Astrocyte (in vitro differentiated cells and primary cell): ENCODE data around the gene SRRM1. TPM values are rescaled to one million over a fixed set of nuclear protein-coding genes. Genes with fewer than 3 reads are reported as not detected.

Experiments
- DNase-seq: peaks from one replicate; pipeline ENCODE4 v3.0.0-alpha.2; 2010; ENCODE audit warnings: low read depth
- FAIRE-seq: peaks from 2 replicates; lab custom pipeline; 2011; peaks lifted over from hg19 to GRCh38; lab: Jason Lieb, UNC
- H2AFZ ChIP-seq: 2 replicates; pipeline ENCODE4 v1.6.0; 2012; ENCODE audit warnings: low read depth, low read length, inconsistent platforms
- H3K27ac ChIP-seq: 2 replicates; pipeline ENCODE4 v1.5.1; 2011; ENCODE audit warnings: low read depth, low read length, inconsistent platforms
- H3K27me3 ChIP-seq: 2 replicates; pipeline ENCODE4 v1.6.0; 2011; ENCODE audit warnings: low read length, inconsistent platforms; ENCODE audit not compliant: insufficient read depth
- H3K36me3 ChIP-seq: 2 replicates; pipeline ENCODE4 v1.5.1; 2011; ENCODE audit warnings: low read length, inconsistent platforms; ENCODE audit not compliant: insufficient read depth
- H3K4me1 ChIP-seq: 2 replicates; pipeline ENCODE4 v1.5.1; 2011; ENCODE audit warnings: low read length, inconsistent platforms; ENCODE audit not compliant: insufficient read depth
- H3K4me2 ChIP-seq: 2 replicates; pipeline ENCODE4 v1.6.0; 2012; ENCODE audit warnings: low read length, inconsistent platforms
- H3K4me3 ChIP-seq: 2 replicates; pipeline ENCODE4 v1.5.1; 2011; ENCODE audit warnings: low read depth, mild to moderate bottlenecking, low read length, inconsistent platforms; ENCODE audit not compliant: insufficient read depth
- H3K79me2 ChIP-seq: 2 replicates; pipeline ENCODE4 v1.6.0; 2012; ENCODE audit warnings: mild to moderate bottlenecking, low read length, inconsistent platforms; ENCODE audit not compliant: insufficient read depth
- H3K9ac ChIP-seq: 2 replicates; pipeline ENCODE4 v1.6.0; 2012; ENCODE audit warnings: mild to moderate bottlenecking, low read length, inconsistent platforms
- H3K9me3 ChIP-seq: 2 replicates; pipeline ENCODE4 v1.5.1; 2012; ENCODE audit warnings: low read depth, mild to moderate bottlenecking, low read length, inconsistent platforms; ENCODE audit not compliant: insufficient read depth
- H4K20me1 ChIP-seq: 2 replicates; pipeline ENCODE4 v1.6.0; 2012; ENCODE audit warnings: low read length, inconsistent platforms; ENCODE audit not compliant: insufficient read depth
- H3K27ac Mint-ChIP-seq: one replicate; pipeline ENCODE4 v1.8.0; 2021; ENCODE audit warnings: mild to moderate bottlenecking, mixed read lengths; ENCODE audit not compliant: unreplicated experiment
- H3K27me3 Mint-ChIP-seq: one replicate; pipeline ENCODE4 v1.8.0; 2021; ENCODE audit warnings: low read depth, mixed read lengths; ENCODE audit not compliant: unreplicated experiment
- H3K36me3 Mint-ChIP-seq: one replicate; pipeline ENCODE4 v1.8.0; 2021; ENCODE audit warnings: low read depth, mixed read lengths; ENCODE audit not compliant: unreplicated experiment
- H3K4me1 Mint-ChIP-seq: one replicate; pipeline ENCODE4 v1.8.0; 2021; ENCODE audit warnings: low read depth, mixed read lengths; ENCODE audit not compliant: unreplicated experiment
- H3K4me3 Mint-ChIP-seq: one replicate; pipeline ENCODE4 v1.8.0; 2021; ENCODE audit warnings: mild to moderate bottlenecking, moderate library complexity, mixed read lengths; ENCODE audit not compliant: unreplicated experiment
- H3K9me3 Mint-ChIP-seq: one replicate; pipeline ENCODE4 v1.8.0; 2021; ENCODE audit warnings: mild to moderate bottlenecking, mixed read lengths; ENCODE audit not compliant: unreplicated experiment
- EZH2 ChIP-seq: IDR thresholded peaks from 2 replicates; pipeline ENCODE4 v1.6.1; 2012; ENCODE audit warnings: mild to moderate bottlenecking, low read length, inconsistent platforms; ENCODE audit not compliant: insufficient read depth
- total RNA-seq: library from RNA; stranded (reverse); gene quantifications from 2 replicates; pipeline ENCODE4 v1.2.1, GENCODE V29; 2021
- TF ChIP-seq, protein P1 (sequence below): IDR thresholded peaks from 2 replicates; pipeline ENCODE4 v1.5.1; 2011; ENCODE audit warnings: low read depth, mild to moderate bottlenecking, inconsistent platforms, low read length, moderate library complexity; ENCODE audit not compliant: insufficient read depth

Gene SRRM1
- total RNA-seq, 1 donor from 2014 or later: 138 TPM

DNA sequence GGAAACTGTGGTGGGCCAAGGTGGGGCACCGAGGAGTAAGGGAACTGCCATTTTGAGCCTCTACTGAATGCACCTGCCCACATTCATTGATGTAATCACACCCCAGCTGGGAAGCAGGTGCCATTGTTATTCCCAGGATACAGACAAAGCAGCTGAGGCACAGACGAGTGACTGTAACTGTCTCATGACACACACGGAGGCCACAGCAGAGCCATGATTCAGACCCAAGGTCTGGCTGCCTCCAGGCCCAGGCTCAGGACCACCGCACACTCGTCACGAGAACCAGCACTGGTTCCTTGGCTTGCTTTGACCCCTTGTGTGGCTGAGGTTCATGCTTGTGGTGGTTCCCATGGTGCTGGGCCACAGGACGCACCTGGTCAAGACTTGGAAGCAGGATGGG is 56.5 kb downstream of the SRRM1 start:
- H3K79me2 ChIP-seq: no peaks in the 10 kb centered on the region
- no peaks in the 10 kb centered on the region for H3K9me3 ChIP-seq
- no peaks in the 10 kb centered on the region for H4K20me1 ChIP-seq
- no peak for FAIRE-seq
- H3K9ac ChIP-seq: no peak overlapping the region
- no peaks in the 10 kb centered on the region for H3K27me3 ChIP-seq
- Mint-ChIP-seq H3K27me3 (no peaks in the 10 kb centered on the region), H3K27ac (no peak overlapping the region), H3K4me3 (no peak overlapping the region), H3K9me3 (peaks cover 3% of the 10 kb centered on the region), H3K36me3 (no peaks in the 10 kb centered on the region), H3K4me1 (peaks cover 6% of the 10 kb centered on the region)
- no peak overlapping the region for H3K27ac ChIP-seq
- H3K4me3 ChIP-seq: no peak overlapping the region
- no peak for DNase-seq
- H3K36me3 ChIP-seq: no peaks in the 10 kb centered on the region
- no peak for TF ChIP-seq EZH2
- TF ChIP-seq, protein P1, sequence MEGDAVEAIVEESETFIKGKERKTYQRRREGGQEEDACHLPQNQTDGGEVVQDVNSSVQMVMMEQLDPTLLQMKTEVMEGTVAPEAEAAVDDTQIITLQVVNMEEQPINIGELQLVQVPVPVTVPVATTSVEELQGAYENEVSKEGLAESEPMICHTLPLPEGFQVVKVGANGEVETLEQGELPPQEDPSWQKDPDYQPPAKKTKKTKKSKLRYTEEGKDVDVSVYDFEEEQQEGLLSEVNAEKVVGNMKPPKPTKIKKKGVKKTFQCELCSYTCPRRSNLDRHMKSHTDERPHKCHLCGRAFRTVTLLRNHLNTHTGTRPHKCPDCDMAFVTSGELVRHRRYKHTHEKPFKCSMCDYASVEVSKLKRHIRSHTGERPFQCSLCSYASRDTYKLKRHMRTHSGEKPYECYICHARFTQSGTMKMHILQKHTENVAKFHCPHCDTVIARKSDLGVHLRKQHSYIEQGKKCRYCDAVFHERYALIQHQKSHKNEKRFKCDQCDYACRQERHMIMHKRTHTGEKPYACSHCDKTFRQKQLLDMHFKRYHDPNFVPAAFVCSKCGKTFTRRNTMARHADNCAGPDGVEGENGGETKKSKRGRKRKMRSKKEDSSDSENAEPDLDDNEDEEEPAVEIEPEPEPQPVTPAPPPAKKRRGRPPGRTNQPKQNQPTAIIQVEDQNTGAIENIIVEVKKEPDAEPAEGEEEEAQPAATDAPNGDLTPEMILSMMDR: no peak
- H3K4me1 ChIP-seq: peaks cover 18% of the 10 kb centered on the region
- H3K4me2 ChIP-seq: no peak overlapping the region
- H2AFZ ChIP-seq: no peak overlapping the region

DNA sequence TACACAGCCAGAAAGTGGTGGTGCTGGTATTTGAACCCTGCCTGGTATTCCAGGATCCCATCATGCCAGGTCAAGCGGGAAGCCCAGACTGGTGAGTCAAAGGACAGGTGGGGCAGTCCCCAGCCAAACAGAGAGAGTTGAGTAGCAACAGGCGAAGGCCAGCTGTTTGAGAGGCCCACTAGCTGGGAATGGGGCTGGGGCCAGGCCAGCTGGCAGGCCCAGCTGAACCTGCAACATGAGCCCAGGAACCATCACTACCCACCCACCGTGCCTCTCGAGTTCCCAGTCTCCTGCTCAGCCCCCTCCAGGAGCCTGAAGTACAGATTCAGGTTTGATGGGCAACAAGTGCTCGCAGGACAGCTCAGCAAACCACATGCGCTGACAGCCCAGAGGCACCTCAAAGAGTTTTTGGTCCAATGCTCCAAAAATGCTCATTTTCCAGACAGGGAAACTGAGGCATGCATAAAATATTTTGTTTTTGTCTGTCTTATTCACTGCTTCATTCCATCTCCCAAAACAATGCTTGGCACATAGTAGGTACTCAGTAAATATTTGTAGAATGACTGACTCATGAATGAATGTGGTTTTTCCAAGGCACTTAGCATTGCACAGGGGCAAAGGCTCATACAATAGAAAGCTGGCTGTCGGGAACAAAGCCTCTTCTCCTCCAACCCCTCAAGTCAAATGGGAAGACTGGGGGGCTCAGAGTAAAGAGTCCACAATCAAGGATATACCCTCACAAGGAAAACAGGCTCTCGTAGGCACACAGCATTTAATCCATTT is 59.6 kb downstream of the SRRM1 start:
- H3K4me2 ChIP-seq: peak overlapping the region; percentile 9
- FAIRE-seq (no peak), DNase-seq (peak; percentile 93)
- H2AFZ ChIP-seq: no peak overlapping the region
- H3K4me1 ChIP-seq: peaks cover 36% of the 10 kb centered on the region
- Mint-ChIP-seq H3K4me1 (peaks cover 13% of the 10 kb centered on the region), H3K27ac (no peak overlapping the region), H3K27me3 (no peaks in the 10 kb centered on the region), H3K4me3 (no peak overlapping the region), H3K36me3 (no peaks in the 10 kb centered on the region), H3K9me3 (no peaks in the 10 kb centered on the region)
- H4K20me1 ChIP-seq: no peaks in the 10 kb centered on the region
- H3K27ac ChIP-seq: peak overlapping the region; percentile 23
- TF ChIP-seq, protein P1: no peak
- no peak for TF ChIP-seq EZH2
- H3K9ac ChIP-seq: no peak overlapping the region
- H3K36me3 ChIP-seq: no peaks in the 10 kb centered on the region
- H3K27me3 ChIP-seq: no peaks in the 10 kb centered on the region
- no peaks in the 10 kb centered on the region for H3K79me2 ChIP-seq
- H3K9me3 ChIP-seq: no peaks in the 10 kb centered on the region
- no peak overlapping the region for H3K4me3 ChIP-seq
